Suprapubic skin (tissue), 4 donors: ENCODE data around the gene NYAP2. TPM values are rescaled to one million over a fixed set of nuclear protein-coding genes. Genes with fewer than 3 reads are reported as not detected.

Experiments
- DNase-seq, 2 donors: peaks; one replicate each; pipeline ENCODE4 v3.0.0-alpha.2; 2019; ENCODE audit warnings: low spot score in 2 of 2
- H3K27ac ChIP-seq: fragments of 200-600 bp; sonication (generic); one replicate; pipeline ENCODE4 v1.5.1; 2019
- H3K27me3 ChIP-seq: fragments of 200-600 bp; sonication (generic); one replicate; pipeline ENCODE4 v1.5.1; 2019
- H3K36me3 ChIP-seq: fragments of 200-600 bp; sonication (generic); one replicate; pipeline ENCODE4 v1.5.1; 2019
- H3K4me1 ChIP-seq: fragments of 200-600 bp; sonication (generic); one replicate; pipeline ENCODE4 v1.5.1; 2019
- H3K4me3 ChIP-seq: fragments of 200-600 bp; sonication (generic); one replicate; pipeline ENCODE4 v1.5.1; 2019; ENCODE audit warnings: mild to moderate bottlenecking
- H3K9me3 ChIP-seq: fragments of 200-600 bp; sonication (generic); one replicate; pipeline ENCODE4 v1.5.1; 2019
- EP300 ChIP-seq: sonication (generic); formaldehyde crosslinking; IDR thresholded peaks from one replicate; pipeline ENCODE4 v1.6.1; 2017; ENCODE audit warnings: antibody characterized with exemption
- POLR2A ChIP-seq, 2 donors: fragments of 450-650 bp; IDR thresholded peaks; one replicate each; pipeline ENCODE4 v1.6.1; 2017; ENCODE audit warnings: antibody characterized with exemption in 2 of 2, mild to moderate bottlenecking in 2 of 2, moderate library complexity in 2 of 2
- POLR2AphosphoS5 ChIP-seq, 3 donors: sonication (generic); formaldehyde crosslinking; IDR thresholded peaks; one replicate each; pipeline ENCODE4 v1.6.1; 2017; ENCODE audit warnings: antibody characterized with exemption in 3 of 3
- WGBS: methylation state at CpG from one replicate; pipeline ENCODE4 v1.1.5; 2018; 5-methylcytosine and 5-hydroxymethylcytosine counted together
- total RNA-seq, 4 donors: library from RNA; depleted of rRNA; stranded (reverse); fragments of >200 nt; gene quantifications; one replicate each; pipeline ENCODE4 v1.1.0, GENCODE V29; 2016
- TF ChIP-seq, protein P1 (sequence below), 2 donors: fragments of 200-600 bp in 1 of 2; fragments of 450-650 bp in 1 of 2; sonication (generic) in 1 of 2; IDR thresholded peaks; one replicate each; pipeline ENCODE4 v1.5.1; 2016 to 2019; ENCODE audit warnings: antibody characterized with exemption in 2 of 2, mild to moderate bottlenecking in 1 of 2, moderate library complexity in 1 of 2

Gene NYAP2
- total RNA-seq, 4 donors from 2014 or later = 0.11 TPM; not detected in 3

DNA sequence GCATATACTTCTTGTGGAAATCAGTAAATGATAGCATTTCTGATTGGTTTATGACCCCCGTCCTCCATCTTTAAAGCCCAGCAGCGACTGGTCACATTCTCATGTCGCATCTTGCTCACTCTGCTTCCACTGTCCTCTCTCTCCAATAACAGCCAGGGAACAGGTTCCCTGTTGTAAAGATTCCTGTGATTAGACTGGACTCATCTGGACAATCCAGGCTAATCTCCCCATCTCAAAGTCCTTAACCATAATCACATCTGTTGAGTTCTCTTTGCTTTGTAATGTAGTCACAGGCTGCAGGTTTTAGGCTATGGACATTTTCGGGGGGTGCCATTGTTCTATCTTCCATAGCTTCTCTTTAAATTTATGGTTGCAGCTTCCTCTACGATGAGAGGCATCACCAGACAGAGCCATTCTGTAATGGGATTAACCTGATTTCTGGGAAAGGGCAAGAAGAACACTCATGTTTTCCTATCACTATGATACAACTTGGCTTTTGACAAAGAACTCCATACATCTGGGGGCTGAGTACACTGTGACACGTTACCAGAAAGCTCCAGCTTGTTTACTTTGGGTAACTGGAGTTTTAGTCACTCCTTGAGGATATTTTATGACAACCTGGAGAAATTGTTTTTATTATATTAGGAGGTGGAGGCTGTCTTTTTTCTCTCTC is 159.0 kb downstream of the NYAP2 start:
- WGBS = 66% methylated on average over 6 of the region's 6 CpGs
- Histone ChIP-seq H3K27ac (no peak overlapping the region), H3K4me1 (no peaks in the 10 kb centered on the region), H3K36me3 (no peaks in the 10 kb centered on the region), H3K4me3 (no peak overlapping the region), H3K9me3 (no peaks in the 10 kb centered on the region), H3K27me3 (no peaks in the 10 kb centered on the region)
- DNase-seq = no peak
- TF ChIP-seq, protein P1, sequence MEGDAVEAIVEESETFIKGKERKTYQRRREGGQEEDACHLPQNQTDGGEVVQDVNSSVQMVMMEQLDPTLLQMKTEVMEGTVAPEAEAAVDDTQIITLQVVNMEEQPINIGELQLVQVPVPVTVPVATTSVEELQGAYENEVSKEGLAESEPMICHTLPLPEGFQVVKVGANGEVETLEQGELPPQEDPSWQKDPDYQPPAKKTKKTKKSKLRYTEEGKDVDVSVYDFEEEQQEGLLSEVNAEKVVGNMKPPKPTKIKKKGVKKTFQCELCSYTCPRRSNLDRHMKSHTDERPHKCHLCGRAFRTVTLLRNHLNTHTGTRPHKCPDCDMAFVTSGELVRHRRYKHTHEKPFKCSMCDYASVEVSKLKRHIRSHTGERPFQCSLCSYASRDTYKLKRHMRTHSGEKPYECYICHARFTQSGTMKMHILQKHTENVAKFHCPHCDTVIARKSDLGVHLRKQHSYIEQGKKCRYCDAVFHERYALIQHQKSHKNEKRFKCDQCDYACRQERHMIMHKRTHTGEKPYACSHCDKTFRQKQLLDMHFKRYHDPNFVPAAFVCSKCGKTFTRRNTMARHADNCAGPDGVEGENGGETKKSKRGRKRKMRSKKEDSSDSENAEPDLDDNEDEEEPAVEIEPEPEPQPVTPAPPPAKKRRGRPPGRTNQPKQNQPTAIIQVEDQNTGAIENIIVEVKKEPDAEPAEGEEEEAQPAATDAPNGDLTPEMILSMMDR (IDR thresholded peaks at IDR 0.05) = no peak
- TF ChIP-seq POLR2AphosphoS5 (IDR thresholded peaks at IDR 0.05) = no peak
- TF ChIP-seq EP300 = no peak
- no peak for TF ChIP-seq POLR2A (IDR thresholded peaks at IDR 0.05)

DNA sequence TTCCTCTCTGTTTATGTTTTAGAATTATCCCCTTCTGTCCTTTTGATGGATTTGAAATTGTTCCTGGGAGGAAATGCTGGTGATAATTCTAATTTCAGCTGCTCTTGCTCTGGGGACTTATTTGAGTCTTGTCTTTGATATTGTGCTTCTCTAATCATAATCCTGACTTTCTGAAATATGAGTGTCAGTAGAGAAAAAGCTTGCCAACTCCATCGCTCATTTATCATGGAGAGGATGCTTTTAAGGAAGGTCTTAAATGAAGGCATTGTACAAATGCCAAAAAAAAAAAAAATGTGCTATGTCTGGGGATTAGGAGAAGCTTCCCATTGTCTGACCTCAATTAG is 159.5 kb downstream of the NYAP2 start:
- Histone ChIP-seq H3K4me3 (no peak overlapping the region), H3K9me3 (no peaks in the 10 kb centered on the region), H3K27me3 (no peaks in the 10 kb centered on the region), H3K4me1 (no peaks in the 10 kb centered on the region), H3K27ac (no peak overlapping the region), H3K36me3 (no peaks in the 10 kb centered on the region)
- TF ChIP-seq POLR2A (IDR thresholded peaks at IDR 0.05) = no peak
- no peak for DNase-seq
- 17% methylated on average over 1 of the region's 1 CpG for WGBS

DNA sequence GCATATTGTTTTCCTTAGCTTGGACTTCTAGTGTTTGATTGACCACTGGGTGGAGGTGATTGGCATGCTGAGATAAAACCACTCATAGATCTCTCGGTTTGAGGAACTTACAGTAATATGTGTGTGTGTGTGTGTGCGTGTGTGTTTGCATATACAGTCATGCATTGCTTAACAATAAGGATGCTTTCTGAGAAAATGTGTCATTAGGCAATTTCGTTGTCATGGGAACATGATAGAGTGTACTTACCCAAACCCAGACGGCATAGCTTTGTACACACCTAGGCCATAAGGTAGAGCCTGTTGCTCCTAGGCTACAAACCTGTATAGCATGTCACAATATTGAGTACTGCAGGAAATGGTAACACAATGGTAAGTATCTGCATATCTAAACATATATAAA is 167.3 kb downstream of the NYAP2 start:
- Histone ChIP-seq H3K4me1 (no peaks in the 10 kb centered on the region), H3K36me3 (no peaks in the 10 kb centered on the region), H3K27me3 (no peaks in the 10 kb centered on the region), H3K9me3 (no peaks in the 10 kb centered on the region), H3K27ac (no peak overlapping the region), H3K4me3 (no peak overlapping the region)
- 66% methylated on average over 4 of the region's 4 CpGs for whole genome bisulfite sequencing
- TF ChIP-seq POLR2AphosphoS5 (IDR thresholded peaks at IDR 0.05) = no peak
- no peak for TF ChIP-seq POLR2A (IDR thresholded peaks at IDR 0.05)
- TF ChIP-seq EP300 = no peak
- TF ChIP-seq, protein P1 (IDR thresholded peaks at IDR 0.05) = no peak
- DNase-seq = no peak

DNA sequence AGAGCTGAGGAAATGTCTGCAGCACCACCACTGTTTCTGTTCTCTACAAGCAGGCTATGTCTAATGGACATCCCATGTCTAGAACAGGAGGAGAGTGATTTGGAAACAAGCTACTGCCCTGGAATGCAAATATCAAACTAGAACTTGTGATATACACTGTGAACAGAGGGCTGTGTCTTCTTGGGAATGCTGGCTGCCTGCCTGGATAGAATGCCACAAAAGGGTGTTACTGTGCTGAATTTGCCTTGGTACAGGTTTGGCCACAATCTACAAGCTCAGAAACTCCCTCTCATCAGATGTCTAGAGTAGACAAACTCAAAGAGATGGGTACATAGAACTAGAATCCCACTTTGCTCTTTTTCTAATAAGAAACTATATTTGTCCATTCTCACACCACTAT is 170.5 kb downstream of the NYAP2 start:
- H3K4me3 ChIP-seq = no peak overlapping the region
- no peak for DNase-seq
- H3K36me3 ChIP-seq = no peaks in the 10 kb centered on the region
- H3K27ac ChIP-seq = no peak overlapping the region
- H3K9me3 ChIP-seq = no peaks in the 10 kb centered on the region
- H3K4me1 ChIP-seq = no peaks in the 10 kb centered on the region
- H3K27me3 ChIP-seq = no peaks in the 10 kb centered on the region
- TF ChIP-seq, protein P1 (IDR thresholded peaks at IDR 0.05) = no peak
- TF ChIP-seq EP300 (no peak), POLR2AphosphoS5 (IDR thresholded peaks at IDR 0.05) (no peak), POLR2A (IDR thresholded peaks at IDR 0.05) (no peak)

GRCh38 chr2:225573603-225574002 is 174.1 kb downstream of the NYAP2 start:
- Histone ChIP-seq H3K27me3 (no peaks in the 10 kb centered on the region), H3K36me3 (no peaks in the 10 kb centered on the region), H3K4me1 (no peaks in the 10 kb centered on the region), H3K27ac (no peak overlapping the region), H3K4me3 (no peak overlapping the region), H3K9me3 (no peaks in the 10 kb centered on the region)
- TF ChIP-seq, protein P1 (IDR thresholded peaks at IDR 0.05) = no peak
- no peak for TF ChIP-seq EP300
- TF ChIP-seq POLR2AphosphoS5 (IDR thresholded peaks at IDR 0.05) = no peak
- no peak for TF ChIP-seq POLR2A (IDR thresholded peaks at IDR 0.05)
- DNase-seq = no peak
- 47% methylated on average over 3 of the region's 3 CpGs for WGBS
